HG02588 (cell line): ENCODE measurements around the gene SERPINB5.

Experiments used
- ATAC-seq: cut with Tn5 transposase; IDR thresholded peaks from one replicate; pipeline ENCODE4 v1.9.1; 2021; ENCODE audit warnings: mild to moderate bottlenecking, moderate library complexity; ENCODE audit not compliant: unreplicated experiment

The SERPINB5 gene

DNA sequence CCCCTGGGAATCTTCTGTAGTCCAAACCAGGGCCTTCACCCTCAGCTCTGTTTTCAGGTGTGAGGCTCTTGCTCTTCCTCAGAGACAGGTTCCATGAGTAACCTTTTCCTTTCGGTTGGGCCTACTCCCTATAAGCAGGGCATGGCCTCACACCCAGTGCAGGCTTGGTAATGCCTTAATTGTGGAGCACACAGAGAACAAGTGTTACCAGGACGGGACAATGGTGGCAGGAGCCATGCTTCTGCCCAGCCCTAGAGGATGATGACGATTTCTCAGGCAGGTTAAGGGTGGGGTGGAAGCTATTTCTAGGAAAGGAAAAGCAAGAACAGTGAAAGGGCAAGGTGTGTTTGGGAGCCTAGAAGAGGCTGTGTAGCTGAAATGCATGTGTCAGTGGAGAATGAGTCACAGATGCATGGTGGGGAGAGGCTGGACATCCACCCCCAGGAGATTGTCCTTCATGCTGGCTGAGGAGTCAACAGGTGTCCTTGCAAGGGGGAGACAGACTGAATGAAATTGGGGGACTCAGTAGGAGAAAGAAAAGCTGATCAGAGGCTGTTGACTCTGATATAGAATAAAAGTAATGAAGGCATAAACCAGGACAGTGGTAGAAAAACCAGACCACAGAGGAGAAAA, 43.4 kb downstream of the SERPINB5 start:
- ATAC-seq, result no peak

DNA sequence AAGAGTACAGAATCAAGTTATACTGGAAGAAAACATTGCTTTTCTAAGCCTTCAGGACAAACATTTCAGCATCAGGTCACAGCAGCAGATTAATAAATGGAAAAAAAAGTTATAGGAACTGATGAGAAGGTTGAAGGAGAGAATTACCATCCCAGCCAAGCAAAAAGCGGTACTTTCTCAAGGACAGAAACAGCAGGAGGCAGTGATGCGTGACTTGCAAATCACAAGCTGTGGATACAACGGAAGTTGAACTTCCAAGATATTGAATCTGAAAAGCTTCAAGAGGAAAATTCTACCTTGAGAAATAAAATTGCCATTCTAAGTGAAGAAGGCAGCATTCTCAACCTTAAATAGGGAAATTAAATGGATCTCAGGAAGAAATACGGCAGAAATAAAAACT, 46.9 kb downstream of the SERPINB5 start:
- ATAC-seq, result no peak

GRCh38 chr18:63527251-63527650, 50.5 kb downstream of the SERPINB5 start:
- ATAC-seq, result no peak

DNA sequence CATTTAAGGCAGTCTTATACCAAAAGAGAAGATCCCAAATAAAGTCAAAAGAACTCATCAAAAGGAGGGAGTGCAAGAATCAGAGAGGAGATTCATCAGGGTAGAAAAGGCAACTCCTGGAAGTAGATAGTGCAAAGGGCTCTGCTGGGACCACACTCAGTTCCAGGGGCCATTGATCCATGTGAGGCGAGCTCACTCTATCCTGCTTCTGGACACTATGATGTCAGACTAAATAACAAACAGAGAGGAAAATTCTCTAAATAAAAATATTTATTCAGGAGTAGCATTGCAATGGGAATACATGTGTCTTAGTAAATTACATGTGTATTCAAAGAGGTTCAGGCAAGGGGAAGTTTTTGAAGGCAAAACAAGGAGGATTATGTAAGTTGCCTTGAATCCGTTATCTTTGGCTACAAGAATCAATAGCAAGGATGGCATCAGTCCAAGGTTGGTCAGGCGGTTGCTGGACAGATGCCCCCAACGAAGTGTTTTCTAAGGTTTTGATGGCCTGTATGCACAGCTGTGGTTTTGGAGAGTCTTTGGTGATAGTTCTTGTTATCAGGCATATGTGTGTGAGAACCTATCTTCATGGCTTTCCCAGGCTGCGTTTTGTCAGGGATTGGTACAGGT, 52.2 kb downstream of the SERPINB5 start:
- no peak for ATAC-seq

DNA sequence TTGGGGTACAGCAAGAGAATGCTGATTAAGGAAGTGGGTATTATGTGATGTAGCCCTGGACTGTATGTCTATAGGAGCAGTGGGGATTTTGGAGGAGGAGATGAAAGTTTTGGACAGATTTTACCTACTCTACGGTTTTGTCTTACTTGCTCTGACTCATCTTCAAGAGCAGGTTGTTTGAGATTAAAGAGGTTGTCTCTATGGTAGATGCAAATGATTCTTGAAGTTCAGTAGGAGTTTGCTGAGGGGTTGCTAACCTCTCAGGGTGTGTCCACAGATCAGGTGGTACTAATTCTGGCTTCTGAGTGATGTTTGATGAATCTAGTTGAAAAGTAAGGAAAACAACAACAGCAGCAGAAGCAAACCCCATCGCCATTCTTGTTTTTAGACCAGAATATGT, 55.7 kb downstream of the SERPINB5 start:
- ATAC-seq, result no peak

- ATAC-seq, result no peak
Measured at GRCh38 chr18:63534615-63535014, 57.9 kb downstream of the SERPINB5 start.

- no peak for ATAC-seq
Measured at GRCh38 chr18:63539904-63540510, 63.2 kb downstream of the SERPINB5 start.

DNA sequence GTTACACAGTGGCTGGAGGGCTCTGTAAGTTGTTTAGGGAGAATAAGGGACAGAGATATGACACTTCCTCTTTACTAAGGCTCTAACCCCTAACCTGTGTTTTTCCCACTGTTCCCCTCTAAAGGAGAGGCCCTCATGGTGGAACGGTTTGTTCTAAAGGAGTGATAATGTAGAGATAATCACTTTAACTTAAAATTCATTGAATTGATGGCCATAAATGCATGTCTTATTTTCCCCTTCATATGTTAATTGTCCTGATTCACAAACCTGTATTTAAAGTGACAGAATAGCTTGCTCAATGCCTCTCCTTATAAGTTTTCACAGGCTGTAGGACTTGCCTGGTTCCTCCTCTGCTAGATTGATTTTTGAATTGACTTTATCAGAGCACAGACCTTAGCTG, 65.3 kb downstream of the SERPINB5 start, which contains the start of gene SERPINB12:
Gene SERPINB12 (plus strand): TSS at position 301 of the 400 bp plus-strand sequence. CDS start 13,791 bp downstream, outside the sequence.
- no peak for ATAC-seq

DNA sequence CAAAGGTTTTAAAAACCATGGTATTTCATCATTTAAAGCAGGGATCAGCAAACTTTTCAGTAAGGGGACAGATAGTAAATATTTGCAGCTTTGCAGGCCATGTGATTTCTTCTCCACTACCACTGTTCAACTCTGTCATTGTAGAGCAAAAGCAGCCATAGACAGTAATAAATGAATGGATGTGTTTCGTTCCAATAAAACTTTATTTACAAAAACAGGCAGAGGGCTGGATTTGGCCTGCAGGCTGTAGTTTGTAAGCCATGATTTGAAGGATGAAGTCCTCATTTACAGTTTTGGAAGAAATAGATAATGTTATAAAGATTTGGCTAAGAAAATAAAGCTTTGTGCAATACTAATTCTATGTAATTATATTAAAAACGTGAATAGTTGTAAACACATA, 67.3 kb downstream of the SERPINB5 start:
- no peak for ATAC-seq

GRCh38 chr18:63545000-63545399, 68.2 kb downstream of the SERPINB5 start:
- no peak for ATAC-seq

- ATAC-seq, result no peak
Measured at GRCh38 chr18:63550068-63550467, 73.3 kb downstream of the SERPINB5 start.

- ATAC-seq, result no peak
Measured at GRCh38 chr18:63551769-63552168, 75.0 kb downstream of the SERPINB5 start.

- no peak for ATAC-seq
Measured at GRCh38 chr18:63552581-63552980, 75.8 kb downstream of the SERPINB5 start.

DNA sequence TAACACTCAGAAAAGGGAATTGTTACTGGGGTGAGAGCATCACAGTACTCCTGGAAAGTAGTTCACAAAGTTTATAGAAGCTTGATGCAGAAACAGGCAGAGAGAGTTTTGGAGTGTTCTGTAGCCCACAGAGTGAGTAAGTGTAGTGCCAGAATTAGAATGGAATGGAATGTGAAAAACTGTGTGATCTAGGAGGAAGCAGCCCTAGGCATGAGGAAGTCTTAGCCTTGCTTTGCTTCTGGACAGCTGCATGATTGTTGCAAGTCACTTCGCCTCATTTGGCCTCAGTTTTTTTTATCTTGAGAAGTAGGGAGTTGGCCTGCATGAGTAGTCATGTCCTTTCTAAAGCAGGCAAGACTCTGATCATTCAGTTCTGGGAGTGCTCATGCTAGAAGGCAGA, 76.3 kb downstream of the SERPINB5 start:
- no peak for ATAC-seq
